GM18909 (cell line): ENCODE data around the gene LRRC42.

Experiments used
- ATAC-seq: cut with Tn5 transposase; IDR thresholded peaks from one replicate; pipeline ENCODE4 v1.9.1; 2021; ENCODE audit warnings: mild to moderate bottlenecking; ENCODE audit not compliant: unreplicated experiment, poor library complexity

LRRC42 gene

GRCh38 chr1:53938136-53938830 lies 7.9 kb upstream of the LRRC42 start:
- no peak for ATAC-seq

DNA sequence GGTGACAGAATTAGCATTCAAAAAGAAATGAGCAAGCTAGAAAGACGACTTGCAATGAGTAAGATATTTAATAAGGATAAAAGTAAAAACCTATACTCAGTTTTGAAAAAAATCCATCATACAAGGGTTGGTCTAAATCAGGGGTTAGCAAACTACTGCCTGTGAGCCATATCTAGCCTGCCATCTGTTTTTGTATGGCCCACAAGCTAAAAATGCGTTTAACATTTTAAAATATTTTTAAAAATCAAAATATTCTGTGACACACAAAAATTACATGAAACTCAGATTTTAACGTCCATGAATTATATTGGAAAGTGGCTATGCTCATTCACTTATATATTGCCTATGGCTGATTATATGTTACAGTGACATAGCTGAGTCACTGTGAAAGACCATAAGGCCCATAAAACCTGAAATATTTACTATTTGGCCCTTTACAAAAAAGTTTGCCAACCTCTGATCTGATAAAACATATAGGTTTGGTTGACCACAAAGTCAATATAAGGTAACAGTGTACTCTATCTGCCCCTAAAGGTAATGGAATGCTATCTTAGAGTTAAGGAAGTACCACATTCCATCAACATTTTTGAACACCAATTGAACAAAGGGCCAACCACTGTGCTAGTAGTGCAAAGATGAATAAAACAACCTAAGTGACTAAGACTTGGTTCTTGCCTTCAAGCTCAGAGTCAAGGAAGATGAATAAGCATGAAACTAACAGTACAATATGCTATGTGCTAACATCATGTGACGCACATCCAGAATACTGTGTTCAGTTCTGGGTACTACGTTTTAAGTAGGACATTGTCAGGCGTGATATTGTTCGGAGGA lies 3.8 kb upstream of the LRRC42 start:
- no peak for ATAC-seq

DNA sequence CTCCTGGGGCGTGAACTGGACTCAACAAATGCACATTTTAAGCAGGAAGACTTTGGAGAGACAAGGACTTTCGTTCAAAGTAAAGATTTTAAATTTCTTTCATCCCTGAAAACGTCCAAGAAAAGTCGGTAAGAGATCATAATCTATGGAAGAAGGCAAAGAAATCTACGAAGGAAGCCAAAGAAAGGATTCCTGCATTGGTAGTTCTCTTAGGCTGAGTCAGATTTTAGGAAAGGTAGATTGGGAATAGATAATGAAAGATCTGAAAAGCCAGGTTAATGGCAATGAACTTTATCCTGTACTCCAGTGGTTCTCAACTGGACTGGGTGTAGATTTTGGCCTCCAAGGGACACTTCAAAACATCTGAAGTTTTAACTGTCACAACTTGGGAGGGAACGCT lies 3.1 kb upstream of the LRRC42 start:
- ATAC-seq = no peak

- ATAC-seq = no peak
These were observed 2.6 kb upstream of the LRRC42 start for GRCh38 chr1:53943490-53944043.

- no peak for ATAC-seq
These were observed 1.5 kb upstream of the LRRC42 start for GRCh38 chr1:53944469-53945182.

DNA sequence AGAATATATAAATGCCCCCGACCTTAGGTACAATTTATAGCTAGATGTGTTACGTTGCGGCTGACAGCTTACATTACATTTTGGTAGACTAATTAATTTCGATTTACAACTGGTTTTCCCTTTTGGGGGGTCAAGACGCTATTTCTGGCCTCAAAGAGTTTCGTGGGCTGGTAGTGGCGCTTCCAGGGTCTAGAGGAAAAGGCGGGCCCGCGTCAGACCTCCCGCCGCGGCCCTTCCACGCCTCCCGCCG lies 1.0 kb upstream of the LRRC42 start:
- ATAC-seq = no peak

- ATAC-seq = peak; percentile 73
These were observed 508 bp upstream of the LRRC42 start, which contains the start of gene IFT25 for GRCh38 chr1:53945433-53946251. TSS of gene IFT25 (minus strand) at chr1:53945699. CDS start at chr1:53940082, 5,617 bp downstream.

DNA sequence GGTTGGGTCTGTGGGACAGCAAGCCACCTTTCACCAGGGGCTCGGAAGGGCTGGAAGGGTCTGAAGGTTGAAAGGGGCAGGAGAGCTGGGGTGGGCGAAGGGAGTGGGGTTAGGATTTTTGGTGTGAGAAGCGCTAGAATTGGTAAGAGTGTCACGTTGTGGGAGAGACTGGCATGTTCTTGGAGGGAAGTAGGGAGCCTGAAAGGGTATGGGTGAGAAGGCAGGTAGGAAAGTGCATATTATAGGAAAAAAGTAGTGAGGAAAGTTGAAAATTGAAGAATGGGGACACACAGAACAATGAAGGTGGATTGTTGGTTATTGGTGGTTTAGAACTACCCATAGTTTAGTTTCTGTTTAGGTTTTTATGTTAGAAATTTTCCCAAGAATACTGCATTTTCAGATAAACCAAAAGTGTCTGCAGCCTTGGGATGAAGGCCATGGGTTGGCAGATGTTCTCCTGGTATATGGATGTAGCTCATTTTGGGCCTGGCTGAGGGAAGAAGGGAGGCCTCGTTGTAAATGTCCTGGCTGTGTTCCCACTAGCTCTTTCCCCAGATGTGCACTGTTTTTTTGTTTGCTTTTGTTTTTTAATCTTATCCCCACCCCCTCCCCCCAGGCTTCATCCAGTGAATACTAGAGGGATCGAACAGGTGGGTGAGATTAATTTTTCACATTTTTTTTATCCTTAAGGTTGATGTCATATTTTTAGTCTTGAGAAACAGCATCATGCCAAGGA lies 1.2 kb downstream of the LRRC42 start:
- ATAC-seq = no peak

DNA sequence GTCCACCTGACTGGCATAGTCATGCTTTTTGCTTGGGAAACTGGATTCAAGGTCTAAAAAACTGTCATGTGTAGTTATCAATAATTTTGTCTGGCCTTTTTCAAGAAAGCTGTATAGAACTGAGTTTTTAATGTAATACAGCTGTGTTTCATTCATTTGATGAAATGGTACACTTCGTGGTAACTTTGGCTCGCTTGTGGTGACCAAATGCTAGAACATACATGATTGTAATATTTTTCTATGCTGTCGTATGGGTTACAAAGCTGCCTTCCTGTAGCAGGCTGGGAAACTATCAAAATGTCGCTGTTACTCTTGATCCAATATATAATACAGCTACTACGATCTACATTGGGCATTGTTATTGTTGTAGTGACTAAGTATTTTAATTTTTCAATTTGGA lies 2.1 kb downstream of the LRRC42 start:
- no peak for ATAC-seq

- ATAC-seq = no peak
These were observed 3.2 kb downstream of the LRRC42 start for GRCh38 chr1:53949023-53949990.

GRCh38 chr1:53951697-53952096 lies 5.5 kb downstream of the LRRC42 start:
- ATAC-seq = no peak

GRCh38 chr1:53954128-53954527 lies 8.0 kb downstream of the LRRC42 start:
- ATAC-seq = no peak

DNA sequence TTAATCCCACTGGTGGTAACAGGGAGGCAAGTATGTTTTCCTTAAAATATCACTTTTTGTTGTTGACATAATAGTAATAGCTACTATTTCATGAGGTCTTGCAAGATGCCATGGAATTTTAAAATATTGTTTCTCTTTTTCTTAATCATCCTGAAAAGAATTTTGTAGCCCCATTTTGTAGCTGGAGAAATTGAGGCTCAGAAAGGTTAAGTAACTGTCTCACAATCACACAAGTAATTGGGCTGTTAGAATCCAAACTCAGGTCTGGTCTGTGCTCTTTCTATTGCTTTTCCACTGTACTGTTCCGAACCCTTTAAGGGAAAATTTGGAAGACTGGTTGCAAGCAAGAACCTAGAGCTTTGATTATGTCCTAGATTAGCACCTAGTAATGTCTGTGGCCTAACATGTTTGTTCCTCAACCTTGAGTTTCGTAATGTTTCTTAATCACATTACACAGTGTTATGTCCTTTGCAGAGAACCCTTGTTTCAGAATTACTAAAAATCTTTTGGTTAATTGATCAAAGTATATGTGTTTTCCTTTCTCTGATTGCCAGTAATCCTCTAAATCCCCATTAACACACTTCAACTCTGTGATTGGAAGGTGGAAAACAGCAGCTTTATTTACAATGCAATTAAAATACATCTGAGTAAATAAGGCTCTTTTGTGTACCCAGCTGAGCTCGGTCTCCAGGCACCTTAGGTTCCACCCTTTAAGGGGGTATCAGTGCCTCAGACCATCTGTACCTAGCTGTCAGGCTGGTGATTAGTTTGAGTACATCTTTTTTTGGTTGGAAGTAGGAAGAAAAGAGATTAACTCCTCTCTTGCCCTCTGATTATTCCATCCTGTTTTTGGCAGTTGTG lies 10.4 kb downstream of the LRRC42 start:
- ATAC-seq = no peak

GRCh38 chr1:53957194-53957818 lies 11.2 kb downstream of the LRRC42 start:
- no peak for ATAC-seq

DNA sequence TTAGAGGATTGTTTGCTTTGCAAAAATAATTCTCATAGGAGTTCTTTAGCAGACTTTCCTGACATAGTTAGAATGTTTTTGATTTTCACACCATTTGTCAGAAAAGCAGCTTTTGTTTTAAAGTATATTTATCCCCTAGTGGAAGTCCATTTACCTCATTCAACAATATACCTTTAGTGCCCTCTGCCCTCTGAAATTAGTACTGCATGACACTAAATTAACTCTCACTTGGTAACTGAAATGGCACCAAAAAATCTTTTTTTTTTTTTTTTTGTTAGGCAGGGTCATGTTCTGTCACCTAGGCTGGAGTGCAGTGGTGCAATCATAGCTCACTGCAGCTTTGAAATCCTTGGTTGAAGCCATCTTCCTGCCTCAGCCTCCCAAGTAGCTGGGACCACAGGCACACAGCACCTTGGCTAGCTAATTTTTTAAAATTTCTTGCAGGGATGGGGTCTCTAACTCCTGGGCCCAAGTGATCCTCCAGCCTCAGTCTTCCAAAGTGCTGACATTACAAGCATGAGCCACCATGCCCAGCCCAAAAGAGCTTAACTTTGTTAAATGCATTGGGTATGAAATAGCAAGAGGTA lies 13.6 kb downstream of the LRRC42 start:
- ATAC-seq = no peak

DNA sequence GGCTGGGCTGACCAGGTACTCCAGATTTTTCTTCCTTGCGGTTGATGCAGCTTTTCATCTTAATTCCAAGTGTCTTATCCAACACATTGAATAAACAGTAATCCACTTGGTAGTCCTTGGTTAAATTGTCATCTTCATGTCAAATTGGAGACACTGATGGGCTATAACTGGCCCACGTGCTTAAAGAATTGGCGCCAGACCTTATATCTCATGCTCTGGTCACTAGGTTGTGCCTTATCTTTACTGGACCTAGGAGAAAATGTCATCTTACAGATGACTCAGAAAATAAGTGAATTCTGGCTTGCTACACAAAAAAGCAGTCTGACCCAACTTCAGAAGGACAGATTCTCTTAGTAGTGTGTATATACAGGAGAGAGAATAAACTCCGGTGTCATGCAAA lies 16.2 kb downstream of the LRRC42 start:
- no peak for ATAC-seq

DNA sequence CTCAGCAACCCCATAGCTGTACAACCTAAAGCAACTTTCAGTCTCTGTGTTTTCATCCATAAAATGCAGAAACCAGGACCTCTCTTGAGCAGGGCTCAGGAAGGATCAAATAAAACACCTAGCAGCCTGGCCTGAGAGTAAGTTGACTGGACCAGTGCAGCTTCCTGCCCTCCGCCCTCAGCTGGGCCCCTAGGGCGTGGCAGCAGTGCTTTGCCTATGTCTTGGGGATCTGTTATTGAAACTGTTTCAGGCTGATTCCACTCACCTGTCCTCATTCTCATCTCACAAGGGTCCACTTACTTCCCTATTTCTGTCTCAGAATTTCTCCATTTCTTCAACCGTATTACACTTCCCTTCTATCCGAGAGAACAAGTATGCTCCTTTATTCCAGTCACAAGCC lies 17.3 kb downstream of the LRRC42 start:
- ATAC-seq = no peak
